Stimulated activated CD4-positive, alpha-beta T cell treated with anti-CD3 and anti-CD28 coated beads, Interleukin-1b, Interleukin-23, amount 100 ng/mL, for 24 hours (primary cell): ENCODE data around the gene GLYATL1.
"Not testable (repeated sequence)": the region's sequence is repeated elsewhere in the genome, so short reads cannot be mapped to it uniquely, and the experiment has no call there.

Experiments used
- DNase-seq, 4 experiments: peaks; one replicate each; pipeline ENCODE4 v3.0.0-alpha.2; 2020; ENCODE audit warnings: low read depth in 4 of 4, low spot score in 1 of 4

The GLYATL1 gene

DNA sequence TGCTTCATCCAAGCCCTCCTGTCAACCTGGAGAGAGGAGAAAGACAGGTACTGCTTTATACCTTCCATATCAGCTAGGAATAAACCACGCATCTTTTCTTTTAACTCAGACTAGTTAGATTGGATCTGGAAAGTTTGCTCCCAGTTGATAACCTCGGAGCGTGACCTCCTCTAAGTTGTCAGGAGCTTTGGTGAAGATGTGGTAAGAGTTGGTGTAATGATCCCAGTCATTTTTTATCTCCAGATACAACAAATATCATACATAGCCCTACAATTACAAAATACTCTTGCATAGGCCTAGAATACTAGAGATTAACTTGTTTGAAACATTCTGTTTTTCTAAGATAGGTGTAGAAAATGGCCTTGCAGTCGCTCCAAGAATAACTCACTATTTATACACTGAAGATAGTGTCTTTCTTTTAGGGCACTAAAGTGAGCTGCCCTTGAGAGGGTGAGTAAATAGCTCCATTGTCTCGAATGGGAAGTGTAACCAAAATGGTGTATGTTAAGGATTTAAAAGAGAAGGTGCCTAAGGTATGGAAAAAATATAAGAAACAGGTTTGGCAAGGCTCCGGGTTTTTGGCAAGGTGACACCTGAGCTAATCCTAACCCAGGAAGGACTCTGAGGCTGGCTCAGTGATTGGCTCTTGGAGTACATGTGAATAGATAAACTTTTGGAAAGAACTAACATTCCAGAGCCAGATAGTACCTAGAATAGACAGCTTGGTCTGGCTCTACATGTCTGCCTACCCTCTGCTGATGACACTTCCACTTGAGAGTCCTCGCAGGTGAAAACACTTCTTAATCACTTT lies 59.4 kb downstream of the GLYATL1 start:
- DNase-seq = no peak

DNA sequence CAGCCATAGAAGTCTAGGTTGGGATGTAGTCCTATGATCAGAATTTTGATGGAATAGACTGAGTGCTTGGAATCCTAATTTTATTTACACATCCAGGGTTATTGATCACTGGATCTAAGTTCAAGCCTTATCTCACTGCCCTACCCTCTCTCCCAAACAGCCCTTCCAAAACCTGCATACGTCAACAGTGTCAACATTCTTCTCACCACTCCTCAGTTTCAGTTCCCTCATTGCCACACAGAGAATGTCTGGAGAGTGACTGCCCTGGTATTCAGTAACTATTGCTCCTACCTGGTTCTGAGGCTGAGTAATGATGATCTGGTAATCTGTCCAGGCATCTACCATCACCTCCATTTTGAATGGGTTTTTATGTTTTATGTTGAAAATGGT lies 60.0 kb downstream of the GLYATL1 start:
- DNase-seq = no peak

DNA sequence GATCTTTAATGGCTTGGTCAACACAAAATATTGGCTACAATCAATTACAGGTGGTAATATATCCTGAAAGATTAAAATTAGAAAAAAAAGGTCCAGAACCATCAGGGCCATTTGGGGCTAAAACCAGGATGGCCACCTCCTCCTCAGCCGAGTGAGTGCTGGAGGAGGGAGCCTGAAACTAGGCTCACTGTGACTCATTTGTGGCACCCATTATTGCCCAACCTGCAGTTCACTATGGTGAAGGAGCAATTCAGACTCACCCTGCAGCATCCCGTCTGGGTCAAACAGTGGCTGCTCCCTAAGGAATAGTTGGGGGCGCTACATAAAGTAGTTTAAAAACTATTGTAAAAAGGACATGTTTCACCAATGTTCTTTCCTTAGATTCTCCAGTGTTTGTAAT lies 60.7 kb downstream of the GLYATL1 start:
- no peak for DNase-seq

DNA sequence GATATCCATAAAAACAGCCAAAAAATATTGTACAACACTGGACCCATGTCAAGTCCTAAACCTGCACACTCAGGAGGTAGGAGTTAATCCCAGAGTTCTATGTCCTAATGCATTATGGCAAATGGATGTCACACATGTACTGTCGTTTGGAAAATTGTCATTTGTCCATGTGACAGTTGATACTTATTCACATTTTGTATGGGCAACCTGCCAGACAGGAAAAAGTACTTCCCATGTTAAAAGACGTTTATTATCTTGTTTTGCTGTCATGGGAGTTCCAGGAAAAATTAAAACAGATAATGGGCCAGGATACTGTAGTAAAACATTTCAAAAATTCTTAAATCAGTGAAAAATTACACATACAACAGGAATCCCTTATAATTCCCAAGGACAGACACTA lies 62.7 kb downstream of the GLYATL1 start:
- not testable (repeated sequence) for DNase-seq
